Measurements from ENCODE around the gene VAV2.
"Not testable (repeated sequence)": the region's sequence is repeated elsewhere in the genome, so short reads cannot be mapped to it uniquely, and the experiment has no call there.

Gene VAV2

DNA sequence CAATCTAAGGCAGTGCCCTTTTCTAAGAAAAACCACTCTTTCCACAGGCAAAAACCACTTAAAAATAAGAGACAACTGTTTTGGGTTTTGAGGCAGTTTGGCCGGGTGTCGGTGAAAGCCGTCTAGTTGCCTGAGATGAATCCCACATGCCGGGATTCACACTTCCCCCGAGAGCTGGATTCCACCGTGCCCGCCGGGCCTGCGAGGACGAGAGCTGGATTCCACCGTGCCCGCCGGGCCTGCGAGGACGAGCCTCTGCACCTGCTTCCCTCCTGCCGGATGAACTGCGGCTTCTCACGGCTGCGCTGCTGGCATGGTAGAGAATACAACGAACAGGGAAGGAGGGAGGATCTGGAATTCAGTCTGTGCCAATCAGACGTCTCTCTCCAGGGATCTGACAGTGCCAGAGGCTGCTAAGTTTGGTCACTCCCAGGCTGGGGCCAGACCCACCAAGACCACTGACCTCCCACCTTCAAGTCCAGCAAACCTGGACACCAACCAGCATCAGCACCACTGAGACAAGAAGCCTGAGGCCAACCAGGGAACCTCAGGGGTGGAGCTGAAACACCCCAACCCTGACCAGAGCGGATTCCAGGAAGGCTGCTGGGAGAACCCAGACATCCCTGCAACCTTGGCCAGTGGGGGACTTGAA, 23.0 kb downstream of the VAV2 start:
- FAIRE-seq = no peak

DNA sequence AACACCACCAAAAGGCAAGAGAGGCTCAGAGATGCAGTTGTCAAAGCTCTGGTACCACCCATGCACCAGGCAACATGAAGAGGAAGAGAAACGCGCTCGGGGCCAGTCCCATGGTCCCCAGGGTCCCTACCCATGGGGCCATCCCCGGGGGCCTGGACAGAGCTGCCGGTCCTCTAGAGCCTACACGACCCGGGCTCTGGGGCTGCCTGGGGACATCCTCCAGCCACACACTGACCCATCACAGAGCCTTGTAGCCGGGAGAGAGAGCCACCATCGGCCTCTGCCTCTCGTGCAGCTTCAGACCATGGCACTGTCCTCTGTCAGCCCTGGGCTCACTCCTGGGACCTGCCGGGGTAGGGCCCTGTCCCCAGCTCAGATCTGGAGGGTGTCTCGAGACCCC, 23.7 kb downstream of the VAV2 start:
- no peak for FAIRE-seq

DNA sequence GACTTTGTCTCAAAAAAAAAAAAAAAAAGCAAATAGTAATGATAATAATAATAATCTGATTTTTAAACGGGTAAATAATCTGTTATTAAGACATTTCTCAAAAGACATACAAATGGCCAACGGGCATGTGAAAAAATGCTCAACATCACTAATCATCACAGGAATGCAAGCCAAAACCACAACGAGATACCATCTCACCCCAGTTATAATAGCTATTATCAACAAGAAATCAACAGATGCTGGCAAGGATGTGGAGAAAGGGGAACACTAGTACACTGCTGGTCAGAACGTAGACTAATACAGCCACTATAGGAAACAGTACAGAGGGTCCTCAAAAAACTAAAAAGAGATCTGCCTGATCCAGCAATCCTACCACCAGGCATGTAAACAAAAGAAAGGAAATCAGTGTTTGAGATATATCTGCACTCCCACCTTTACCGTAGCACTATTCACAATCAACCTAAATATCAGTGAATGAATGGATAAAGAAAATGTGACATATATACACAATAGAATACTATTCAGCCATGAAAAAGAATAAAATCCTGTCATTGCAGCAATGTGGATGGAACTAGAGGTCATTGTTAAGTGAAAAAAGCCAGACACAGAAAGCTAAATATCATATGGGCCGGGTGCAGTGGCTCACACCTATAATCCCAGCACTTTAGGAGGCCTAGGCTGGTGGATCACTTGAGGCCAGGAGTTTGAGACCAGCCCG, 24.9 kb downstream of the VAV2 start:
- FAIRE-seq = no peak

DNA sequence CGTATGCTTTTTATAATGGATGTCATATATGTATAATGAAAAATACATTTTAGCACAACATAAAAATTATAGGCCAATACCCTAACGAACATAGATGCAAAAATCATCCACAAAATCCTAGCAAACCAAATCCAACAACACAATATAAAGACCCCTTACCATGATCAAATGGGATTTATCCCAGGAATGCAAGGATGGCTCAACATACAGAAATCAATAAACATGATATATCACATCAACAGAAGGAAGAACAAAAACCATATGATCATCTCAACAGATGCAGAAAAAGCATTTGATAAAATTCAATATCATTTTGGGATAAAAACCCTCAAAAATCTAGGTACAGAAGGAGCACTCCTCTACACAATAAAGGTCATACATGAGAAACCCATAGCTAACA, 27.7 kb downstream of the VAV2 start:
- FAIRE-seq = no peak

DNA sequence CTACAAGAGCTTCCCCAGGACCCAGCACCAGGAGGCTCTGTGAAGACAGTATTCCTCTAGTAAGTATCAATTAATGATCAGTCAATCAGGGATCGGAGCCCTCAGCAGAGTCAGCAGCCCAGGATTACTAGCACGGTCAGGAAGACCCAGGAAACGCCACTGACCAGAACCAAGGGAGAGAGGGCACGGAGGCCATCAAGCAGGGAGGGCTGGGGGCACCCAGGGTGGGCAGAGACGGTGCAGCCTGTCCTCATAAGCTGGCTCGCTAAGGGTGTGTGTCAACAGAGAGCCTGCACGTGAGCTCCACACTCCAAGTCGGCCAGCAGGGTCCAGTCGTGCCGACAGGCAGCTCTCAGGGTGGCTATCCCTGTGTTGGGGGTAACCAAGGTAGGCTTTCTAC, 29.0 kb downstream of the VAV2 start:
- no peak for FAIRE-seq

DNA sequence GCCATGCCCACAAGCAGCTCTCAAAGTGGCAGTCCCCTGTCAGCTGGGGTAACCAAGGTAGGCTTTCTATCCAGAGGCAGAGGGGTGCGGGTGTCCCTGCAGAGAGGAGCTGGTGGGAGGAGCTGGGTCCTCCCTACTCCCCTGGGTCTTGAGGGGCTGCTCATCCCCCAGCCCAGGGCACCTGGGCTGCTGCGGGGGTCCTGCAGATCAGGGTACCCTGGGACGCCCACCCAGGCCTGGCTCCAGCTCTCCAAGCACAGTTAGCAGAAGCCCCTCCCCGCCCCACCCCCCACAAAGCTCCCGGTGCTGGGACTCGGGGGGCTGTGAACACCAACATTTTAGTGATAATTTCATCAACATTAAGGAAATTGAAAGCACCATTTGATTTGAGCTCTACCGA, 29.8 kb downstream of the VAV2 start:
- FAIRE-seq = no peak

DNA sequence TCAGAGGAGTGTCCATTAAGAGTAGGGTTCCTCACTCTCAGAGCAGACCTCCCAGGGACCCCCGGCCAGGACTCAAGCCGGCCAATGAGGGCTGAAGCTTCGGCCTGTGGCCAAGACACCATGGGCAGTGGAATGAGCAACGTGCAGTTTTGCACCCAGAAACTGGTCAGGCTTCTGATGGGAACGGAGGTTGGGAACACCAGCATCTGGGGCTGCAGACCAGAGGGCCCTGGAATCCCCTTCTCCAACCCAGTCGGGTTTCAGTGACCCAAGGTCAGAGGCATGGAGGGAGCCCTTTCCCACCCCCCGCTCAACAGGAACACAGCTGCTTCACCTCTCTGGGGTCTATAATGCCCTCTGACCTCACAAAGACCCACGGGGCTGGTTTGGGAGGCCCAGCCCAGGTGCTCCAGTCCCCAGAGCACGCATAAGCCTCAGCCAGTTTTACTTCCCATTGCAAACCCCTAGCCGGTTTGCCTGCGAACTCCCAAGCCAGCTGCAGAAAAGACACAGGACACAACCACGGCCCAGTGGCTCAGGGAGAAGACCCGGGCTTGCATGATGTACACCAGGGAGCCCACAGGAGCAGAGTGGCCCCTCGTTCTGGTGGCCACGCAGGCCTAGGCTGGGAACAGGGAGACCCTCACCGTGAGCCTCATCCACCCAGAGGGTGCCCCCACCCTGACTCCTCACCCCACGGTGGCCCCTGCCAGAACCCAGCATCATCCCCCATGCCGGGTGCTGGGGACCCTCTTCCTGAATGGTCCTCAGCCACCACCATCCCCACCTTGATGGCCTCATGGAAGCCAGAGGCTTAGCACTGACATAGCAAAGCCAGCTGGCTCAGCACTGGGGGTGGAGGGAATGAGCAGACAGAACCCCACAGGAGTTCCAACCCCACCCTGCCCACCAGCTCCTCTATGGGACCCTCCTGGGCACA, 30.6 kb downstream of the VAV2 start:
- no peak for FAIRE-seq

DNA sequence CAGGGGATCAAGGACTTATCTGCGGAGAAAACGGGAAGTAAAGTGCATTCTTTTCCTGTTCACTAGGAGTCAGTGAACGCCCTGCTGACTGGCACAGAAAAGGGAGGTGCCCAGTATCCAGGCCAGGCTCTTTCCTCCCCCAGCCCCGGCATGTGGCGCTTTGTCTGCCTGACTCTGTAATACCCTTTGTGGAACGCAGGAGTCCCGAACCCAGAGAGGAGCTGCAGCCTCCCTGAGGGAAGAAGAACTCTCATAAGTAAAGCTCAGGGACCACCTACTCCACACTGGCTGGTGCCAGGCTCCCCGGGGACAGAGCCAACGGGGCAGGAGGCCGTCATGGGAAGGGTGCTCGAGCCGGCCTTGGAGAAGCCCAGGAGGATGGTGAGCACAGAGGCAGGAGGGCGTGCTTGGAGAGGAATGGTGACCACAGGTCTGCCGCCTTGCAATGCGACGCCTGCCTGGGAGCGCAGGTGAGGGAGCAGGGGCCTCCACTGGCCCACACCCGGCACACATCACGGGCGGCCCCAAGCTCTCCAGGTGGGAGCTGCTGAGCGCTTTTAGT, 31.5 kb downstream of the VAV2 start:
- FAIRE-seq = no peak

DNA sequence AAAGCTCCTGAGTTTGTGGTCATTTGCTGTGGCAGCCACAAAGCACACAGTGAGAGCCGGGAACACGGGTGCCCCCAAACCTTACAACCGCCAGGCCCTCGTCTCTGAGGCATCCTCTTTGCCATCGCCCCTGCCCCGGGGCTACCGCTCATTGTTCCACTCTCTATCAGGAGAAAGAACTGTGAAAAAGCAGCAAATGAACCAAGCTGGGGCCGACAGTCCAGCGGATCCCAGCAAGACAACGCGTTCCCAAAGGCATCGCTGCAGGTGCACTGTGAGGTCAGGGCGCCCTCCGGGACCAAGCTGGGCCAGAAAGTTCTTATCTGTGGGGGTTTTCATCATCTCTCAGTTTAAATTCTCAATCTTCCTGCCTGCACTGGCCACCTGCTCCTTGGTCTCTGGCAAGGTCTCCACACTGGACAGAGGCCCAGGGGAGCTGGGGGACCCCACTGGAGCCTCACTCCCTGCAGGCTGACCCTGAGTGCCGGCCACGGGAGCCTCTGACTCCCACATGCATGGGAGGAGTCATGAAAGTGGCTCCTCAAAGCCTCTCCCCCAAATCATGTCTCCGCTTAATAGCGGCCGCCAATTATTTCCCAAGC, 32.1 kb downstream of the VAV2 start:
- FAIRE-seq = no peak

DNA sequence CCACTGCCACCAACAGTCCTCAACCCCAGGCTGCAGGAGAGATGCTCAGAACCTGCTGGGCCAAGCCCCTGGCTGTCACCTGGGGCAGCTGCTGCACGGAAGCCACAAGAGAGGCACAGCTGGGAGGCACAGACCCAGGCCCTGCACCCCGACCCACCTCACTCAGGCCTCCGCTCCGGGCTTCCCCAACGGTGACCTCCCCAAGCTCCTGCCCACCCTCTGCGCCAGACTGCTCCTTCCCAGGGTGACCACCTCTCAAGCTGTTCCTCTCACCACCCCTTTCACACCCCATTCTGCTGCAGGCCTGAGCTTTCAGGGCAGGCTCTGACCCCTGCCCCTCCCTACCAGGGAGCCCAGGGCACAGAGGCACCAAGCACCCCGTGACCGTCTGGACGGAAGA, 33.0 kb downstream of the VAV2 start:
- no peak for FAIRE-seq

DNA sequence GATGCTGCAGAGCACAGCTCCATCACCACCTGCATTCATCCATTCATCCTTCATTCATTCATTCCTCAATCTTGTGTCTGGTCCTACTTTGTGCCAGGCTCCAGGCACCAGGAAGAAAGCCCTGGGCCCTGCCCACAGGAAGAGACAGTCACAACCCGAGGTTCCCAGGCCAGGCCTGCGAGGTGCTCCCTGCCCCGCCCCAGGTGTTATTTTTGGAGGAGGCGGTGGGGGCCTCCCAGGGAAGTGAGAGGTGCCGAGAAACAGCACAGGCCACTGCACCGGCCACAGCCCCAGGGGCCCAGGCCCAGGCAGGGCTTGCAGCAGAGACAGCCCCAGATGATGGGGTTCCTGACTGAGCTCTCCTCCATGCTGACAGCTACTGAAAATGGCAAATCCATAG, 33.4 kb downstream of the VAV2 start:
- FAIRE-seq = no peak

DNA sequence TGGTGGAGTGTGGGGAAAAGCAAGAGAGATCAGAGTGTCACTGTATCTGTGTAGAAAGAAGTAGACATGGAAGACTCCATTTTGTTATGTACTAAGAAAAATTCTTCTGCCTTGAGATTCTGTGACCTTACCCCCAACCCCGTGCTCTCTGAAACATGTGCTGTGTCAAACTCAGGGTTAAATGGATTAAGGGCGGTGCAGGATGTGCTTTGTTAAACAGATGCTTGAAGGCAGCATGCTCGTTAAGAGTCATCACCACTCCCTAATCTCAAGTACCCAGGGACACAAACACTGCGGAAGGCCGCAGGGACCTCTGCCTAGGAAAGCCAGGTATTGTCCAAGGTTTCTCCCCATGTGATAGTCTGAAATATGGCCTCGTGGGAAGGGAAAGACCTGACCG, 34.4 kb downstream of the VAV2 start:
- not testable (repeated sequence) for FAIRE-seq

DNA sequence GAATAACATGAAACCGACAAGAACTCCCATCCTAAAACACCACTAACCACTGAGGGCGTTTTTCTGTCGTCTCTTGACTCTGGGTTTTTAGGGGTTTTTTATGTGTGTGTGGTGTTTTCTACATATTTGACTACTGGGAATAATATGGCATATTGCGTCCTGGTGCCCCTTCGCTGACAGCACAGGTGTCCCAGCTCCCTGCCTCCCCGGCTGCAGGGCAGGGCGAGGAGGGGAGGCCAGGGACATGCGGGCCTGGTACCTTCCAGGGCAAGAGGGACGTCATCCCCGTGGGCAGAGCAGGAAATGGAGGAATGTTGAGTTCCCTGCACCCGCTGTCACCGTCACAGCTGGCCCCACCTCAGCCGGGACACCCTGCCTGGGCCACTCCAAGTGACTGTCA, 34.8 kb downstream of the VAV2 start:
- FAIRE-seq = no peak

DNA sequence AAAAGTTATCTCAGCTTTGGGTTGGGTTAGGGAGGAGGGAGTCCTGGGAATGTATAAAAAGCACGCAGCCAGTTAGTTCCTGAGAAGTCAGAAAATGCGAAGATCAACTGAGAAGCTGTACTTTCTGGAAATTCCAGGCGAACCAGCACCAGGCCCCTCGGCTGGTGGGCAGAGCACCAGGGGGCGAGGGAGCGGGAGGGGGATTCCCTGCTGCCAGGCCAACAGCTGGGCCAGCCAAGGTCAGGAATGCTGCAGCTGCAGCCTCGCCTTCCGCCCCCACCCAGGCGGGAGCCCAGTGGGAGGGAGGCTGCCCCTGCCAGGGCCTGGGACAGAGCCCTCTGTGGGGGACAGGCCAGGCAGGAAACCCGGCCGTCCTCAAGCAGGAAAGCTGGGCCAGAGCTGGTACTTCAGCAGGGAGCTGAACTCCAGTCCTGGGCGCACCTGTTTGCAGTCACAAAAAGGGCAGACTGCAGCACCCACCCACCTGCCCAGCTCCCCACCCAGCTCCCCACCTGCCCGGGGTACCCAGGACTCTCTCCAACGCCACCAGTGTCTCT, 35.5 kb downstream of the VAV2 start:
- FAIRE-seq = no peak

DNA sequence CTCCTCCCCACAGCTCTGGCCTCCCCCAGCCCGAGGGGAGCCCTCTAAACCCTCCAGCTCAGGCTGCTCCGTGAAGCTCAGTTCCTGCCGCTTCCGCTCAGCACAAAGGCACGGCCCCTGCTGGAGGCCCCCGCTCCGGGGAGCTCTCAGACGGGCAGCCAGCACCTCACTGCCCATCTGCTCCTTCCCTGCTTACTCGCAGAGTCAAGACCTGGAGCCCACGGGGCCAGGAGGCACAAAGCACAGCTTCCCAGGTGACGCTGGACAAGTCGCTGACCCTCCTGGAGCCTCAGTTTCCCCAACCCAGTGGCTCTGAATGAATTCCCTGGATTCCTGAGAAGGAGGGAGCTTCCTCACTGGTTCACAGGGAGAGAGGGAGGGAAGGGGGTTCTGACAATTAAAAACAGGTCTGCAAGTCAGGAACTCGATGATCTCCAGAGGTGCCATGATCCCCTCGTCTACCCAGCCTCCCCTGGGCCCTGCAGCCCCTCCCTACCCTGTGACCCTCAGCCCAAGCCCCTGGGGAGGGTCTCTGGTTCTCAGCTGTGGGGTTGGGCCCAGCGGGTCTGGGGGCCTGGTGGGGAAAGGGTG, 36.2 kb downstream of the VAV2 start:
- no peak for FAIRE-seq

DNA sequence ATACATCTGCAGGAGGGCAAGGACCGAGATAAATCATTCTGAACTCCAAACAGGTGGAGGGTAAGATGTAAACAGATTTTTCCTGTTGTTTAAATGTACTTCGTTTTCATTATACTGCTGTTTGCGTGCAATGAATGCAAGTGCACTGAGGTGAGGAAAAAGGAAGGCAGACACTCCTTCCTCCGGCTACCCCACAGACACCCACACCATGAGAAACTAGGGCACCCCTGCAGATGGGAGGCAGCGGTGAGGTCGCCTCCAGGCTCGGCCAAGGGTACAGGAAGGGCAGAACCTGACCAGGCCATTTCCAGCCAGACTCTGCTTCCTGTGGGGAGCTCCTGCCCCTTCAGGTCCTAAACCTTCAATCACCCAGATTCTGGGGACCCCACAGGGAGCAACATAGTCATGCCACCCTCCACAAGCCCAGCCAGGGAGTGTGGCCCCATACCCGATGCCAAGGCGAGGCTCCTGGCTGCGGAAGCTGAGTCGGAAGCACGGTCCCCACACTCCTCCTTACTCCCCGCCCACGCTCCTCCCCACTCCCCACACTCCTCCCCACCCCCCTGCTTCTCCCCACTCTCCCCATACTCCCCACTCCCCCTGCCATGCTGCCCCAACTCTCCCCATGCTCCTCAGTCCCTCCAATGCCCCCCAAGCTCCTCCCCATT, 37.1 kb downstream of the VAV2 start:
- FAIRE-seq = no peak

DNA sequence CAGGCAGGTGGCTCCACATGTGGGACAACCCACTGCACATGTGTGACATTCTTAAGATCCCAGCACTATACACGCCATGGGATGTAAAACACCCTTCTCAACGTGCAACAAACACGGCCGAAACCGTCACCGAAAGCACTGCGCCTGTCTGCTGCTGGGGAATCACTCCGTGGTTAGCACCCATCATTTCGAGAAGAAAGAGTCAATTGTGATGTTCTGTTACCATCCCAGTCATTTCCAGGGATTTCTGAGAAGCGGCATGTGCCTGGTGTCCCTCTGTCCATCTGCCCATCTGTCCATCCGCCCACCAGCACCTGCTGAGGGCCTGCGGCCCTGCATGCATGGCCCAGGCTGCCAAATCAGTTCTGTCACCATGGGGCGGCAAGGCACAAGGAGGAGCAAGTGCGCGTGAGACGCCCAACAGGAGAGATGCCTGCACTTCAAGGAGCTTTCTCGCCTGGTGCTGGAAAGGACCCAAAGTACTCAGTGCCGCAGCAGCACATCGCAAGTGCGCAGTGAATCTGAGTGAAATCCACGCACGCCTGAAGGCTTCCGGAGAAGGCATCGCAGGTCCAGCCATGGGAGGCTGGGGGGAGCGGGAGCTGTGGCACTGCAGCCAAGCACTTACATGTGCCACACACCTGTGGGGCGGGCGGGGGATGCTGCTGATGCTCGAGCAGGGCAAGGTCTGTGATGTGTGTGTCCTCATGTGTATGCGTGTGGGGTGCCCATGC, 38.0 kb downstream of the VAV2 start:
- no peak for FAIRE-seq

DNA sequence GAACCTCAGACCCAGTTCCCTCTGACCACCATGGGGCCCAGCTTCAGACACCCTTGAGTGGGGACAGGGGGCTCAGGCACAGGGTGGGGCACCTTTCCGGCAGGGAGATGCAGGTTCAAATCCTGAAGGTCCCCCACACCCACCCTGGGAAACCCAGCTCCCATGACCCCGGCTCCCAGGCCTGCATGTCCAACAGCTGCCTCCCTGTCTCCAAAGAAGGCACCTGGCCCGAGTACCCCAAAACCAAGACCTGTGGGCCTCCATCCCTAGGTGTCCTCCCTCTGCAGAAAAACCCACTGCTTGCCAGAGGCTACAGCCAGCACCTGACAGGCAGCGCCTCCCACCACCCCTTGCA, 38.5 kb downstream of the VAV2 start:
- FAIRE-seq = no peak

DNA sequence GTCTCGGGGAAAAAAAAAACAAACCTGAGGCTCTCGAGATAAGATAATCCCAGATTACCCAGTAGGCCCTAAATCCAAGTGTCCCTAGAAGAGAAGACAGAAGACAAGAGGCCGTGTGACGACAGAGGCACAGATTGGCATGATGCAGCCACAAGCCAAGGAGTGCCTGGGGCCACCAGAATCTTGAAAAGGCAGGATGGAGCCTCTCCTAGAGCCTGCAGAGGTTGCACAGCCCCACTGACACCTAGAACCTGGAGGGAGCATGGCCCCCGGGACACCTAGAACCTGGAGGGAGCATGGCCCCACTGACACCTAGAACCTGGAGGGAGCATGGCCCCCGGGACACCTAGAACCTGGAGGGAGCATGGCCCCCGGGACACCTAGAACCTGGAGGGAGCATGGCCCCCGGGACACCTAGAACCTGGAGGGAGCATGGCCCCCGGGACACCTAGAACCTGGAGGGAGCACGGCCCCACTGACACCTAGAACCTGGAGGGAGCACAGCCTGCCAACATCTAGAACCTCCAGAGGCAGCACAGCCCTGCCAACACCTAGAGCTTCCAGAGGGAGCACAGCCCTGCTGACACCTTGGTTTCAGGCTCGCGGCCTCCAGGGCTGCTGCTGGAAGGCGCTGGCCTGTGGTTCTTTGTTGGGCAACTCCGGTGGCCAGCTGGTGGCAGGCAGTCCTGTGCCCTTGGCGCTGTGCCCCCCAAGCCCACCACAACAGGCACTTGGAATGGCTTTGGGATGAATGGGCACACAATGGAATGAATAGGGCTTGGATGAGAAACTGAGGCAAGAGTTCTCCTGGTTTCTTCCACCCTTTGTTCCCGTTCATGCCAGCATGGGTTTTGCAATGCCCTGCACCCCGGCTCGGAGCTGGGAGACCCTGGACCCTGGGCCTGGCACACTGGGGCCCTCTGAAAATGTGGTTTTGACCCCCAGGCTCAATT, 39.2 kb downstream of the VAV2 start:
- FAIRE-seq = no peak

DNA sequence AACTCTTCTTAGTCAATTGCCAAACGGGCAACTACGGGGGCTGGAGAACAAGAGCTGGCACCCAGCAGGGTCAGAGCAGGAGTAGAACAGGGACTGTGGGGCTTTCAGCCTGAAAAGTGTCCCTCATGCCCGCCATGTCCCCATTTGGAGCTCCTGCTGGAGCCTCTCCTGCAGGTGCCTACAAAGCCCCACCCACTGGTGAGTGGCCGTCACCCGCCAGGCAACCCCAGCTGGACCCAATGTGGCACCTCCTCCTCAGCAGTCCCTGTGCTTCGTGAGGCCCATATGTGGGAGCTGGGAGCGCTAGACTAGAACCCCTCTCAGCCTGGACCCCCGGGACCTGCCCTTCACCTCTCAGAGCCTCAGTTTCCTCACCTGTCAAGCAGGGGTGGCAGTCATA, 40.9 kb downstream of the VAV2 start:
- FAIRE-seq = no peak
